ENCODE measurements around the gene SNRPA.
"Not testable (repeated sequence)": the region's sequence is repeated elsewhere in the genome, so short reads cannot be mapped to it uniquely, and the experiment has no call there.

SNRPA gene

GRCh38 chr19:40809358-40810086 lies 58.5 kb downstream of the SNRPA start:
- Histone ChIP-seq H3K36me3 (replicated peaks) (peaks cover 37% of the 10 kb centered on the region), H3K27ac (no peak overlapping the region), H3K27me3 (replicated peaks) (no peaks in the 10 kb centered on the region), H3K4me3 (ENCODE audit: low read depth, low read length) (no peak overlapping the region)
- DNase-seq = no peak
- TF ChIP-seq CTCF (IDR thresholded peaks at IDR 0.05; ENCODE audit: low read depth, low read length, missing control alignments) = no peak
- in situ Hi-C loops (cut with HindIII; ENCODE audit: low pct_ligation_motif_present, low sequenced_read_pairs) = no loop called here

- Histone ChIP-seq H3K27ac (no peak overlapping the region), H3K4me3 (ENCODE audit: low read depth, low read length) (no peak overlapping the region), H3K27me3 (replicated peaks) (no peaks in the 10 kb centered on the region), H3K36me3 (replicated peaks) (peaks cover 34% of the 10 kb centered on the region)
- TF ChIP-seq CTCF (IDR thresholded peaks at IDR 0.05; ENCODE audit: low read depth, low read length, missing control alignments) = no peak
- in situ Hi-C loops (cut with HindIII; ENCODE audit: low pct_ligation_motif_present, low sequenced_read_pairs) = no loop called here
- DNase-seq = no peak
Measured at GRCh38 chr19:40810160-40810559, 59.2 kb downstream of the SNRPA start.

- H3K27me3 ChIP-seq (replicated peaks); H3K27ac ChIP-seq; in situ Hi-C loops (cut with HindIII; ENCODE audit: low pct_ligation_motif_present, low sequenced_read_pairs): not testable (repeated sequence)
- peak; percentile 69 for DNase-seq
- Histone ChIP-seq H3K36me3 (replicated peaks) (peaks cover 29% of the 10 kb centered on the region), H3K4me3 (ENCODE audit: low read depth, low read length) (peak overlapping the region; percentile 54)
Measured at GRCh38 chr19:40810649-40811408, 59.8 kb downstream of the SNRPA start.

GRCh38 chr19:40811478-40812341 lies 60.7 kb downstream of the SNRPA start:
- peaks cover 29% of the 10 kb centered on the region for H3K36me3 ChIP-seq (replicated peaks)
- in situ Hi-C loops (cut with HindIII; ENCODE audit: low pct_ligation_motif_present, low sequenced_read_pairs) = no loop called here
- H3K27me3 ChIP-seq (replicated peaks) = no peaks in the 10 kb centered on the region
- DNase-seq = no peak
- no peak overlapping the region for H3K27ac ChIP-seq
- peak; percentile 18 for TF ChIP-seq CTCF (IDR thresholded peaks at IDR 0.05; ENCODE audit: low read depth, low read length, missing control alignments)
- H3K4me3 ChIP-seq (ENCODE audit: low read depth, low read length) = peak overlapping the region; percentile 24

GRCh38 chr19:40812571-40812970 lies 61.6 kb downstream of the SNRPA start:
- peaks cover 22% of the 10 kb centered on the region for H3K36me3 ChIP-seq (replicated peaks)
- H3K27me3 ChIP-seq (replicated peaks); H3K27ac ChIP-seq; in situ Hi-C loops (cut with HindIII; ENCODE audit: low pct_ligation_motif_present, low sequenced_read_pairs); H3K4me3 ChIP-seq (ENCODE audit: low read depth, low read length); DNase-seq: not testable (repeated sequence)

GRCh38 chr19:40813182-40813581 lies 62.2 kb downstream of the SNRPA start:
- peaks cover 16% of the 10 kb centered on the region for H3K36me3 ChIP-seq (replicated peaks)
- H3K4me3 ChIP-seq (ENCODE audit: low read depth, low read length) = no peak overlapping the region
- no peaks in the 10 kb centered on the region for H3K27me3 ChIP-seq (replicated peaks)
- TF ChIP-seq CTCF (IDR thresholded peaks at IDR 0.05; ENCODE audit: low read depth, low read length, missing control alignments) = no peak
- in situ Hi-C loops (cut with HindIII; ENCODE audit: low pct_ligation_motif_present, low sequenced_read_pairs) = no loop called here
- DNase-seq = no peak
- H3K27ac ChIP-seq = no peak overlapping the region

All from brain microvascular endothelial cell (primary cell).